Measurements from ENCODE around the gene TREM2. TPM values are rescaled to one million over a fixed set of nuclear protein-coding genes. Genes with fewer than 3 reads are reported as not detected.

TREM2 gene
- total RNA-seq, 1 donor from 2014 or later, result not detected

DNA sequence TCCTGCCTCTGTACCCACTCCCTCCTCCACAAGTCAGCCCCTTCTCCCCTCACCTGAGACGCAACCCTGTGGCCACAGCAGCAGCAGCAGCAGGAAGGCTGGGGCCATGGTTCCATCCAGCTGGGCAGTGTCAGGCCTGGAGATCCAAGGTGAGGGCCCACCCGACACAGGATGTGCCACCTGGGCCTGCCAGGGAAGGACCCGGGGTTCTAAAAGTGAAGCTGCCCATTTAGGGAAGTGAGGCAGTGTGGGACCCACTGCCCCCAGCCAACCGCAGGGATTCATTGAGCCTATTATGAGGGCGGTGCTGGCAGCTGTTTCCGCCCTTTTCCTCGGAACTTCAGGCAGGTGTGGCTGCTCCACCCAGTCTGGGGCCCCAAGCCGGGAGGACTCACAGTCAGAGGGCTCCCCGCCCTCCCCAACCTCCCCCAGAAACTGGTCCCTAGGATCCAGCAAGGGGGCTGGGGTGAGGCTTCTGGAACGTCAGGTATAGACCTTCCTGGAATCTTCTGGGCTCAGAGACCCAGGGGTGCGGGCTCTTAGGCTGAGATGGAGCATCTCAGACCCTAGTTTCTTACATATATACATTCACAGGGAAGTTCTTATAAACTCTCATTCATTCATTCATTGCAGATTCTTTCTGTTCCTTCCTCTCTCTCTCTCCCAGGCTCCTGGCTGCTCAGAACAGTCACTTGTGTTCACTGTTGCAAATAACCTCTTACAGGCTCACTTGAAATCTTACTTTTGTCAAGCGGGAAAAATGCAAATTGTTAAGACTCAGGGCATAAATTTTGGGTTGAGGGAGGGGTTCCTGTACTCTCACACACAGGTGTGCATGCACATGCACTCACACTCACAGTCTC lies 38.2 kb upstream of the TREM2 start, which contains the start of gene TREML2:
TSS of gene TREML2 (minus strand) at position 249 of the 863 bp plus-strand sequence. CDS start at position 108, 141 bp downstream.
- Mint-ChIP-seq H3K9me3 (no peaks in the 10 kb centered on the region), H3K36me3 (no peaks in the 10 kb centered on the region), H3K27me3 (ENCODE audit: low read depth) (peaks cover 36% of the 10 kb centered on the region), H3K27ac (peak within 1 kb of the TSS; percentile 17), H3K4me3 (no peak within 1 kb of the TSS), H3K4me1 (peaks cover 13% of the 10 kb centered on the region)
- no peak for DNase-seq (ENCODE audit: low spot score in 2 of 2, unreplicated experiment in 2 of 2)
- TF ChIP-seq, protein P1, sequence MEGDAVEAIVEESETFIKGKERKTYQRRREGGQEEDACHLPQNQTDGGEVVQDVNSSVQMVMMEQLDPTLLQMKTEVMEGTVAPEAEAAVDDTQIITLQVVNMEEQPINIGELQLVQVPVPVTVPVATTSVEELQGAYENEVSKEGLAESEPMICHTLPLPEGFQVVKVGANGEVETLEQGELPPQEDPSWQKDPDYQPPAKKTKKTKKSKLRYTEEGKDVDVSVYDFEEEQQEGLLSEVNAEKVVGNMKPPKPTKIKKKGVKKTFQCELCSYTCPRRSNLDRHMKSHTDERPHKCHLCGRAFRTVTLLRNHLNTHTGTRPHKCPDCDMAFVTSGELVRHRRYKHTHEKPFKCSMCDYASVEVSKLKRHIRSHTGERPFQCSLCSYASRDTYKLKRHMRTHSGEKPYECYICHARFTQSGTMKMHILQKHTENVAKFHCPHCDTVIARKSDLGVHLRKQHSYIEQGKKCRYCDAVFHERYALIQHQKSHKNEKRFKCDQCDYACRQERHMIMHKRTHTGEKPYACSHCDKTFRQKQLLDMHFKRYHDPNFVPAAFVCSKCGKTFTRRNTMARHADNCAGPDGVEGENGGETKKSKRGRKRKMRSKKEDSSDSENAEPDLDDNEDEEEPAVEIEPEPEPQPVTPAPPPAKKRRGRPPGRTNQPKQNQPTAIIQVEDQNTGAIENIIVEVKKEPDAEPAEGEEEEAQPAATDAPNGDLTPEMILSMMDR (IDR thresholded peaks at IDR 0.05; ENCODE audit: unreplicated experiment), result no peak

DNA sequence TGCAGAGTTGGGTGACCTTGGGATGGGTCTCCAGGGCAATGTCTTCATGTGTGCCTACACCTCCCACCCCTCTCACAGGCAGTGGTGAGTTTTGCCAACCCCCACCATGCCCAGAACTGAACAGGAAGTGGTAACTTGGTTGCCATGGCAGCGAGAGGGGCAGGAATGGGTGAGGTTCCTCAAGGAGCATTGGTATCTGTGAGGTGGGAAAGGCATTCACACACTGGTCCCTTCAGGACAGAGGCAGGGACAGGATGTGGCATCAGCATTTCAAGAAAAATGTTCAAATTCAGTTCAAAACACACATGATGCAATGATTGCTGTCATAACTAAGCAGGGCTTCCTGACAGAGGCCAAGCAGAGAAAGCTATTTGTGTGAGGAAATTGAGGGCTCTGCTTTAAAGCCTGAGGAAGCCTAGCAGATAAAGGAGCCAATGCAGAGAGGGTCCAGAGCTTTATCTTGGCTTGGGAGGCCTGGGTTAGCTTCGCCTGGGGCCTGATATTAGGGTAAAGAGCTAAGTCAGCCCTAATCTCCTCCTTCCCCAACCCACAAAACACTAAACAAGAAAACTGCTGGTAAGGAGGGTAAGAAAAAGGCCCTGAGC lies 37.5 kb upstream of the TREM2 start:
- Mint-ChIP-seq H3K4me1 (peaks cover 13% of the 10 kb centered on the region), H3K27ac (peak overlapping the region; percentile 17), H3K9me3 (no peaks in the 10 kb centered on the region), H3K36me3 (no peaks in the 10 kb centered on the region), H3K27me3 (ENCODE audit: low read depth) (peaks cover 42% of the 10 kb centered on the region), H3K4me3 (no peak overlapping the region)
- TF ChIP-seq, protein P1 (IDR thresholded peaks at IDR 0.05; ENCODE audit: unreplicated experiment), result no peak
- no peak for DNase-seq (ENCODE audit: low spot score in 2 of 2, unreplicated experiment in 2 of 2)

DNA sequence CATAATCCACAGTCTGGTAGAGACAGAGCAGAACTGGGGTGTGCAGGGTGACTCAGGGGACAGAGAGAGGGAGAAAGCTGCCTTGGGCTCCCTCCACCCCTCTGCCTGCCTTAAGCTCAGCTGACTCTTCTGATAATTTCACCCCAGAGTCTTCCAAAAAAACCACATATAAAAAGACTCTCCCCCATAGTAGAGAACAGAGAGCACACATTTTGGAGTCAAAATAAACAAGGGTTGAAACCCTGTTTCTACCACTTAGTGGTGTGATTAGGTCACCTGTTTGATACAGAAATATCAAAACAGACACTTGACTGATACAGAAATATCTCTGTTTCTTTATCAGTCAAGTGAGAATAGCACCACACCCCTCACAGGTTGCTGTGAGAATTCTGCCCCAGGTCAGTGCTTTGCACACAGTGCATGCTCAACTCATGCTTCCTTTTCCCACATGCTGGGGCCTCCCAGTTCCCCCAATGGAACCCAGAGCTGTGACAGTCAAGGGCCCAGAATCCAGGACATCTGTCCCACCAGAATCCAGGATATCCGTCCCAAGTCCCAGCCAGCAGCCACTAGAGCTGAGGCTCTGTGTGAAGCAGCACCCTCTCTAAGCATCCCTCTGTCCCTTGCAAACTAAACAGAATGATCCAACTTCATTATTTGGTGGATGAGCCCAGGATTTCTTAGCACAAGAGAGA lies 36.8 kb upstream of the TREM2 start:
- Mint-ChIP-seq H3K27me3 (ENCODE audit: low read depth) (peaks cover 46% of the 10 kb centered on the region), H3K4me1 (peaks cover 13% of the 10 kb centered on the region), H3K9me3 (no peaks in the 10 kb centered on the region), H3K27ac (peak overlapping the region; percentile 17), H3K36me3 (no peaks in the 10 kb centered on the region), H3K4me3 (no peak overlapping the region)
- no peak for DNase-seq (ENCODE audit: low spot score in 2 of 2, unreplicated experiment in 2 of 2)
- TF ChIP-seq, protein P1 (IDR thresholded peaks at IDR 0.05; ENCODE audit: unreplicated experiment), result no peak

DNA sequence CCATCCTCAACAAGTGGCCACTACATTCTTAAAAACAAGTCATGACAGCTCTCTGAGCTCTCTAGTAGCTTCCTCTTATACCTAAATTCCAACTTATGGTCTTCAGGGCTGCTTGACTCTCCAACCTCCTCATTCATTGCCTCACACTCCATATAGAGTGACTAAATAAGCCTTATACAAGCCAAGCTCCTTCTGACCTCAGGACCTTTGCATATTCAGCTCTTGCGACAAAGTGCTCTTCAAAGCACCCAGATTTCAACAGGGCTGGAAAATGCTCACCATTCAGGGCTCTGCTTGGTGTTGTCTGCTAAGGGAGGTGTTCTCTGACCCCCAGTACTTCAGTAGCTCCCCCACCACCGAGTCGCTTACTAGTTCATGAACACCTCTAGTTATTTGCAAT lies 34.3 kb upstream of the TREM2 start:
- Mint-ChIP-seq H3K27ac (no peak overlapping the region), H3K4me1 (peaks cover 13% of the 10 kb centered on the region), H3K27me3 (ENCODE audit: low read depth) (peaks cover 63% of the 10 kb centered on the region), H3K36me3 (no peaks in the 10 kb centered on the region), H3K9me3 (no peaks in the 10 kb centered on the region), H3K4me3 (no peak overlapping the region)
- DNase-seq (ENCODE audit: low spot score in 2 of 2, unreplicated experiment in 2 of 2), result no peak
- TF ChIP-seq, protein P1 (IDR thresholded peaks at IDR 0.05; ENCODE audit: unreplicated experiment), result no peak

DNA sequence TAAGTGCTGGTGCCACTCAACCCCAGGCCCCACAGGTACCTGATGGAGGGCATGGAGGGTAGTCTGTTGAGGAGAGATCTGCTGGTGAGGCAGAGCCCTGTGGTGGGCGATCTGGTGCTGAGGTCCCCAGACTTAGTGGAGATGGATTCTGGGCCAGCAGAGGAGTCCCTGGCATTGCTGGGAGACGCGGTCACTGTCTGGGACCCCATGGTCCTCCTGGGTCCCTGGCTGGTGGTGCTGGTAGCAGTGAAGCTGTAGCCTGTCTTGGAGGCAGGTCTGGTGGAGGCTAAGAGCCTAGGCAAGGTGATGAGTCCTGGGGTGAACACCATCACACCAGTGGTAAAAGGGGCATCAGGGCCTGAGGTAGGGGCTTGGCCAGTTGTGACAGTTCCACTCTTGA lies 31.5 kb upstream of the TREM2 start:
- TF ChIP-seq, protein P1 (IDR thresholded peaks at IDR 0.05; ENCODE audit: unreplicated experiment), result no peak
- no peak for DNase-seq (ENCODE audit: low spot score in 2 of 2, unreplicated experiment in 2 of 2)
- H3K4me3 Mint-ChIP-seq, result no peak overlapping the region
- no peaks in the 10 kb centered on the region for H3K36me3 Mint-ChIP-seq
- no peak overlapping the region for H3K27ac Mint-ChIP-seq
- H3K27me3 Mint-ChIP-seq (ENCODE audit: low read depth), result peaks cover 60% of the 10 kb centered on the region
- H3K9me3 Mint-ChIP-seq, result peaks cover 6% of the 10 kb centered on the region
- peaks cover 2% of the 10 kb centered on the region for H3K4me1 Mint-ChIP-seq
